ENCODE data around the gene LIN7A.

DNA sequence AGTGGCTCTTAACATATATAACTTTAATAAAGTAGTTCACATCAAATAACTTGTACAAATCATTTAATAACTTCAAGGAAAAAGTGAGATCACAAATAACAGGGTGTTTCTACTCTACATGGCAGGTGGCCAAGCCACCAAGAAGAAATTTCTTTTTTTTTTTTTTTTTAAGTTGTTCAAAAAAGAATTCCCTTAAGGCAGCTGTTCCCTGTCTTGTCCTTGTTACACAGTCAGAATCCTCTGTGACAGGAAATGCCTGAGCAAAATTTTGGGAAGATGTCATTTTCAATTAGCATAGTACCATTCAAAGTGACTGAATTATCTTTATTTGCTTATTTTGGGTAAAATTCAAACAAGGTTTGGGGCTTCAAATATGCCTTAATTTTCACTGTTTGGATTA is 79.4 kb downstream of the LIN7A start:
- TF ChIP-seq, protein P1, sequence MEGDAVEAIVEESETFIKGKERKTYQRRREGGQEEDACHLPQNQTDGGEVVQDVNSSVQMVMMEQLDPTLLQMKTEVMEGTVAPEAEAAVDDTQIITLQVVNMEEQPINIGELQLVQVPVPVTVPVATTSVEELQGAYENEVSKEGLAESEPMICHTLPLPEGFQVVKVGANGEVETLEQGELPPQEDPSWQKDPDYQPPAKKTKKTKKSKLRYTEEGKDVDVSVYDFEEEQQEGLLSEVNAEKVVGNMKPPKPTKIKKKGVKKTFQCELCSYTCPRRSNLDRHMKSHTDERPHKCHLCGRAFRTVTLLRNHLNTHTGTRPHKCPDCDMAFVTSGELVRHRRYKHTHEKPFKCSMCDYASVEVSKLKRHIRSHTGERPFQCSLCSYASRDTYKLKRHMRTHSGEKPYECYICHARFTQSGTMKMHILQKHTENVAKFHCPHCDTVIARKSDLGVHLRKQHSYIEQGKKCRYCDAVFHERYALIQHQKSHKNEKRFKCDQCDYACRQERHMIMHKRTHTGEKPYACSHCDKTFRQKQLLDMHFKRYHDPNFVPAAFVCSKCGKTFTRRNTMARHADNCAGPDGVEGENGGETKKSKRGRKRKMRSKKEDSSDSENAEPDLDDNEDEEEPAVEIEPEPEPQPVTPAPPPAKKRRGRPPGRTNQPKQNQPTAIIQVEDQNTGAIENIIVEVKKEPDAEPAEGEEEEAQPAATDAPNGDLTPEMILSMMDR (IDR thresholded peaks at IDR 0.05; ENCODE audit: low read depth, low read length), result no peak
- TF ChIP-seq EZH2phosphoT487 (IDR thresholded peaks at IDR 0.05; ENCODE audit: low read depth), result no peak

Measured in OCI-LY3 (cell line).